RWPE2 (cell line): Measurements from ENCODE around the gene TMC6.

Source experiments
- ATAC-seq: fragments of 200-7000 bp; cut with Tn5 transposase; 3 replicates; pipeline ENCODE4 v1.9.1; 2021; ENCODE audit warnings: low read depth
- DNase-seq: peaks from one replicate; pipeline ENCODE4 v3.0.0-alpha.2; 2020; ENCODE audit warnings: low spot score
- H3K27ac ChIP-seq: fragments of 450-650 bp; 2 replicates; pipeline ENCODE4 v1.5.1; 2017; ENCODE audit warnings: mild to moderate bottlenecking; ENCODE audit not compliant: poor library complexity, severe bottlenecking
- H3K27me3 ChIP-seq: fragments of 250-450 bp; sonication (Bioruptor Pico); 2 replicates; pipeline ENCODE4 v1.5.1; 2021; ENCODE audit warnings: mild to moderate bottlenecking, moderate library complexity; ENCODE audit not compliant: insufficient read depth, poor library complexity, severe bottlenecking
- H3K36me3 ChIP-seq: fragments of 250-450 bp; sonication (Bioruptor Pico); 2 replicates; pipeline ENCODE4 v1.5.1; 2020; ENCODE audit warnings: low read depth, mild to moderate bottlenecking, moderate library complexity
- H3K4me1 ChIP-seq: fragments of 250-450 bp; sonication (Bioruptor Pico); 2 replicates; pipeline ENCODE4 v1.5.1; 2021; ENCODE audit warnings: mild to moderate bottlenecking, moderate library complexity; ENCODE audit not compliant: insufficient read depth, poor library complexity, severe bottlenecking
- H3K4me3 ChIP-seq: fragments of 250-450 bp; sonication (Bioruptor Pico); 2 replicates; pipeline ENCODE4 v1.5.1; 2021; ENCODE audit warnings: mild to moderate bottlenecking, moderate library complexity; ENCODE audit not compliant: severe bottlenecking
- H3K9me3 ChIP-seq: fragments of 250-450 bp; sonication (Bioruptor Pico); 2 replicates; pipeline ENCODE4 v1.5.1; 2021; ENCODE audit warnings: mild to moderate bottlenecking, moderate library complexity; ENCODE audit not compliant: severe bottlenecking
- TF ChIP-seq, protein P1 (sequence below): fragments of 450-650 bp; IDR thresholded peaks from one replicate; pipeline ENCODE4 v1.5.1; 2017; ENCODE audit warnings: mild to moderate bottlenecking, moderate library complexity; ENCODE audit not compliant: poor library complexity, severe bottlenecking

The TMC6 gene

DNA sequence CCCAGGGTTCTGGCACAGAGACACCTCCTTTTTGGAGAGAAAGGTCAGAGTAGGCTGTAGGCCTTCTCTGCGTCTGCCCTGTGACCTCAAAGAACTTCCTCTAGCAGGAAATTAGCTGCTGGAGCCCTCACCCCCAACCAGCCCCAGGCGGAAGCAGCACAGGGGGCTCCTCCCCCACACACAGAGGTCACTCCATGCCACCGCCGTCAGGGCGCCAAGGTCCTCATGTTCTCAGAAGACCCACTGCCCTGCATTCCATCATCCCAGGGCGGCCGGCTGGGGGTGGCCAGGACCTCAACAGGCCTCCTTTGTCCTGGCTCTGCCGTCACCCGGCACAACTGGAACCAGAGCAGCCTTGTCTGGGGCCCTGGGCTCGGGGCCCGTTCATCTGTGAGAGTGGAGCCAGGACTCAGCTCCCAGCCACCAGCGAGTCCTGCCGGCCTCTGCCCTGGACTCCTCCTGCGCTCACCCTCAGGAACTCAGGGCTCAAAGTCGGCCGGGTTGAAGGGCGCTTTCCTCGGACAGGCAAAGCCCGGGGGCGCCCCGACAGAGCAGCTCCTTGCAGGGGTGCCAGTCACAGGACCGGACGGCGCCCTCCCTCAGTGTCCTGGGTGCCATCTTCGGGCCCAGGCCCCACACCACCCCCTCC, 1.2 kb downstream of the TMC6 start:
- no peaks in the 10 kb centered on the region for H3K27me3 ChIP-seq
- peak overlapping the region; percentile 62 for H3K4me3 ChIP-seq
- H3K36me3 ChIP-seq = peaks cover 20% of the 10 kb centered on the region
- DNase-seq (no peak), ATAC-seq (peak; percentile 4; the same call in 2 of the 3 replicates)
- H3K9me3 ChIP-seq = no peaks in the 10 kb centered on the region
- peaks cover 8% of the 10 kb centered on the region for H3K4me1 ChIP-seq
- H3K27ac ChIP-seq = peak overlapping the region; percentile 51
- TF ChIP-seq, protein P1, sequence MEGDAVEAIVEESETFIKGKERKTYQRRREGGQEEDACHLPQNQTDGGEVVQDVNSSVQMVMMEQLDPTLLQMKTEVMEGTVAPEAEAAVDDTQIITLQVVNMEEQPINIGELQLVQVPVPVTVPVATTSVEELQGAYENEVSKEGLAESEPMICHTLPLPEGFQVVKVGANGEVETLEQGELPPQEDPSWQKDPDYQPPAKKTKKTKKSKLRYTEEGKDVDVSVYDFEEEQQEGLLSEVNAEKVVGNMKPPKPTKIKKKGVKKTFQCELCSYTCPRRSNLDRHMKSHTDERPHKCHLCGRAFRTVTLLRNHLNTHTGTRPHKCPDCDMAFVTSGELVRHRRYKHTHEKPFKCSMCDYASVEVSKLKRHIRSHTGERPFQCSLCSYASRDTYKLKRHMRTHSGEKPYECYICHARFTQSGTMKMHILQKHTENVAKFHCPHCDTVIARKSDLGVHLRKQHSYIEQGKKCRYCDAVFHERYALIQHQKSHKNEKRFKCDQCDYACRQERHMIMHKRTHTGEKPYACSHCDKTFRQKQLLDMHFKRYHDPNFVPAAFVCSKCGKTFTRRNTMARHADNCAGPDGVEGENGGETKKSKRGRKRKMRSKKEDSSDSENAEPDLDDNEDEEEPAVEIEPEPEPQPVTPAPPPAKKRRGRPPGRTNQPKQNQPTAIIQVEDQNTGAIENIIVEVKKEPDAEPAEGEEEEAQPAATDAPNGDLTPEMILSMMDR = no peak

DNA sequence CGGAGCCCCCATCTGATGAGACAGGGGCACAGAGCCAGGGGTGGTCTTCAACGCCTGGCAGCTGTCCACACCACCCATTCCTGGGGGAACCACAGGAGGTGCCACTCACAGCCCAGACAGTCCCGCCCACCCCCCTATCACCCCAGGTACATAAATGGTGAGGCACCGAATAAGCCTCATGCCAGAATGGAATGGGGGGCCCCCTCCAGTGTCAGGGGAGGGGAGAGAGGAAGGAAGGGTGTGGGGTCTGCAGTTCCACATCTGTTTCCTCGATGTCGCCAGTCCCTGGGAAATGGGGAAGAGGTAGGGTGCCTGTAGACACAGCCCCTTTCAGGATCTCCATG, 1.7 kb downstream of the TMC6 start:
- no peak overlapping the region for H3K4me3 ChIP-seq
- peak overlapping the region; percentile 51 for H3K27ac ChIP-seq
- H3K9me3 ChIP-seq = no peaks in the 10 kb centered on the region
- ATAC-seq = no peak
- peaks cover 20% of the 10 kb centered on the region for H3K36me3 ChIP-seq
- H3K4me1 ChIP-seq = peaks cover 4% of the 10 kb centered on the region
- H3K27me3 ChIP-seq = no peaks in the 10 kb centered on the region
- TF ChIP-seq, protein P1 = no peak
- no peak for DNase-seq

DNA sequence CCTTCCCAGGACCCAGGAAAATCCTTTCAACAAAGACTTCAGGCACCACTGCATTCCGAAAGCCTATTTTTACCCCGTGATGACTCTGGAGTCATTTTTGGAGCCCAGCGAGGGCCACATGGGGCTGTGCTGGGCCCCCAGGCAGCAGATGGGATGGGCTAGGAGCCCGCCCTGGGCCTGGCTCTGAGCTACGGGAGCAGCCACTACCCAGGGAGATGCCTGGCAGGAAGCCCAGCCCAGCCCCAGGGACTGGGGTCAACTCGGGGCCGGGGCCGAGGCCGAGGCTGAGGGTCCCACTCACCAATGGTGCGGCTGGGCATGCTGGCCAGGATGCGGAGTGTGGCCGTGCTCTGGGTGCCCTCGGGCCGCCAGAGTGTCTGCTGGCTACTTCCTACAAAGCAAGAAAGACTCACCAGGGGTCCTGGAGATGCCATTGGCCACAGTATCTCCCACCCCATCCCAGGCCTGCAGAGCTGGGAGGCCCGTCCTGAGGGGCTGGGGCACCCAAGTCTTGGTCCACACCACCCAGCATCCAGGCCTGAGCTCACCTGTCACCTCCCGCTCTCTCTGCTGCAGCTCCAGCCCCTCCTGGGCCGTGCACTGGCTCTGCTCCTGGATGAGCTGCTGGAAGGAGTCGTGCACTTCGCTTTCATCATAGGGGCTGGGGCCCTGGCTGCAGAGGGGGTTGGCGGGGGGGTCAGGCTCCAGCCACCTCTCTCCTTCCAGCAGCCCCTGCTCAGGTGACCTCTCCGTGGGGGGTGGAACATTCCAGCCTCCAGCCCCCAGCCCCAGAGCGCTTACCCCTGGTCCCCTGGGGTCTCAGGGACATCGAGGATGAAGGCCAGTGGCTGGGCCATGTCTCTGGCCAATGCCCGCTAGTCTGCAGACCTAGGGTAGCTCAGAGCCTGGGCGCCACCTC, 2.3 kb downstream of the TMC6 start:
- Histone ChIP-seq H3K27ac (peak overlapping the region; percentile 51), H3K4me3 (no peak overlapping the region), H3K4me1 (peaks cover 4% of the 10 kb centered on the region), H3K27me3 (no peaks in the 10 kb centered on the region), H3K9me3 (no peaks in the 10 kb centered on the region), H3K36me3 (peaks cover 20% of the 10 kb centered on the region)
- TF ChIP-seq, protein P1 = no peak
- DNase-seq = no peak
- no peak for ATAC-seq

DNA sequence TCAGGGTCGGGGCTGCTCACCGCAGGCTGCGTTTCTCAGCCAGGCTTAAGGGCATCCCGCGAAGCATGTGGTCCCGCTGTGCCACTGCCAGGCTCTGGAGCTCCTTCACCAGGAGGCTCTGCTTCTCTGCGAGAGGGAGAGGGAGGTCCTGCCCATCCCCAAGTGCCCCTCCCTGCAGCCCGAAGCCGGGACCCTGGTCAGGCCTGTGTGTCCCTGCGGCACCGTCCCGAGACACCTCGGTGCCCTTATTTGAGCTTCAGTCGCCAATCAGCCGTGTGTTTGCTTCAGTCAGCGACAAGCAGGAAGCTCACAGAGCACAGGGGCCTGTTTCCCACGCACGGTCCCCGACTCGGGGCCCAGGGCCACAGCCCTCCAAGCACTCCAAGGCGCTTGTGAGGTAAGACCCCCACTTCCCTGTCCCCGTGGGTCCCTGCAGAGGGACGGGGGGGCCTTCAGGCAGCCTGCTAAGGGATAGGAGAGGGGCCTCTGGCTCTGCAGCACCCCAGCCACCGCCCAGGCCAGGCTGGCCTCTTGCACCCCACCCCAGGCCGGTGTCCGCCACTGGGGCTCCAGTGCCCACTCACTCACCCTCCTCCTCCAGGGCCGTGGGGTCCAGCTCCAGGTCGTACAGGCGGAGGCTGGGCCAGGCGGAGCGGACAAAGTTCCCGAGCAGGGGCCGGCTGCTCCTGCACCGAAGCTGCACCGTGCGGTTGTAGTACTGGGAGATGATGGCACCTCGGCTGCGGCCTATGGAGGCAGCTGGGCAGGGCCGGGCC, 3.2 kb downstream of the TMC6 start:
- Histone ChIP-seq H3K27me3 (no peaks in the 10 kb centered on the region), H3K36me3 (peaks cover 20% of the 10 kb centered on the region), H3K27ac (no peak overlapping the region), H3K4me3 (no peak overlapping the region), H3K9me3 (no peaks in the 10 kb centered on the region), H3K4me1 (peaks cover 4% of the 10 kb centered on the region)
- DNase-seq = no peak
- TF ChIP-seq, protein P1 = no peak
- ATAC-seq = no peak
